Spleen (tissue), 11 donors: ENCODE data around the gene PHACTR2. TPM values are rescaled to one million over a fixed set of nuclear protein-coding genes. Genes with fewer than 3 reads are reported as not detected.
A peak's percentile ranks its signal among the peaks of the same experiment; 100 is the strongest.

ENCODE experiments used
- DNase-seq: peaks from one replicate; pipeline ENCODE4 v3.0.0-alpha.2; 2020
- H3K27ac ChIP-seq, 8 donors: fragments of 200-600 bp; sonication (generic) in 7 of 8; 1 replicate in 4 of 8; 2 replicates in 4 of 8; pipeline versions ENCODE4 v1.5.0 to v1.8.0; 2016 to 2021; ENCODE audit warnings: inconsistent platforms in 4 of 8, mild to moderate bottlenecking in 4 of 8, moderate library complexity in 1 of 8
- H3K27me3 ChIP-seq, 7 donors: fragments of 200-600 bp; sonication (generic) in 6 of 7; replicated peaks in 1 of 7; 1 replicate in 4 of 7; 2 replicates in 3 of 7; pipeline versions ENCODE4 v1.5.0 to v1.8.0; 2016 to 2021; ENCODE audit warnings: inconsistent platforms in 3 of 7, mild to moderate bottlenecking in 1 of 7
- H3K36me3 ChIP-seq, 6 donors: fragments of 200-600 bp; sonication (generic) in 5 of 6; 1 replicate in 4 of 6; 2 replicates in 2 of 6; pipeline versions ENCODE4 v1.5.0 to v1.8.0; 2016 to 2021; ENCODE audit warnings: inconsistent platforms in 2 of 6
- H3K4me1 ChIP-seq, 6 donors: fragments of 200-600 bp; sonication (generic) in 5 of 6; 1 replicate in 3 of 6; 2 replicates in 3 of 6; pipeline versions ENCODE4 v1.5.0 to v1.8.0; 2016 to 2021; ENCODE audit warnings: inconsistent platforms in 3 of 6
- H3K4me3 ChIP-seq, 8 donors: fragments of 200-600 bp; sonication (generic) in 7 of 8; 1 replicate in 4 of 8; 2 replicates in 4 of 8; pipeline versions ENCODE4 v1.5.0 to v1.8.0; 2016 to 2021; ENCODE audit warnings: inconsistent platforms in 4 of 8, mild to moderate bottlenecking in 4 of 8, moderate library complexity in 2 of 8
- H3K9me3 ChIP-seq, 8 donors: fragments of 200-600 bp; sonication (generic) in 7 of 8; 1 replicate in 4 of 8; 2 replicates in 4 of 8; pipeline versions ENCODE4 v1.5.0 to v1.8.0; 2016 to 2021; ENCODE audit warnings: inconsistent platforms in 4 of 8
- CTCF ChIP-seq, 11 experiments: fragments of 200-600 bp in 7 of 11; fragments of 450-650 bp in 4 of 11; sonication (generic) in 4 of 11; IDR thresholded peaks in 8 of 11; conservative IDR thresholded peaks in 3 of 11; 1 replicate in 7 of 11; 2 replicates in 4 of 11; pipeline versions ENCODE4 v1.4.0 to v1.8.0; 2016 to 2021; ENCODE audit warnings: antibody characterized with exemption in 11 of 11, inconsistent platforms in 4 of 11, mild to moderate bottlenecking in 1 of 11
- POLR2A ChIP-seq, 3 donors: fragments of 450-650 bp; IDR thresholded peaks; one replicate each; pipeline ENCODE4 v1.5.1; 2017; ENCODE audit warnings: antibody characterized with exemption in 3 of 3, mild to moderate bottlenecking in 1 of 3
- POLR2AphosphoS5 ChIP-seq, 3 donors: sonication (generic); formaldehyde crosslinking; IDR thresholded peaks; one replicate each; pipeline ENCODE4 v1.5.1; 2017; ENCODE audit warnings: antibody characterized with exemption in 3 of 3
- WGBS, 5 donors: extraction: QIAGEN DNeasy Blood & Tissue Kit in 3 of 5; methylation state at CpG; one replicate each; pipeline versions ENCODE4 v1.1.5 to v1.1.7; 2013 to 2018; 5-methylcytosine and 5-hydroxymethylcytosine counted together
- intact Hi-C: fragments of 100-400 bp; cut with DNase I; formaldehyde crosslinking; loops from one replicate; pipeline ENCODE4 v1.15.0; 2023; ENCODE audit warnings: low total_unique reads
- polyA plus RNA-seq, 3 donors: library from polyadenylated mRNA; stranded (reverse); fragments of 200-250 nt; gene quantifications; one replicate each; pipeline ENCODE4 v1.2.1, GENCODE V29; 2013
- total RNA-seq, 7 donors: library from RNA; depleted of rRNA in 3 of 7; stranded (reverse); fragments of >200 nt in 3 of 7; fragmentation: NEBNext Ultra II Directional in 4 of 7; extraction: Animal tissue kit (Norgen Biotek cat#: 25700) in 4 of 7; gene quantifications; one replicate each; pipeline versions ENCODE4 v1.1.0 to v1.2.1, GENCODE V29; 2016 to 2021
- donor health status: healthy with polysubstance abuse.
- donor health status: DM: no; HTN: no; CAD: no; lungs with moderate emphysema.
- donor health status: DM: no; HTN: no; CAD: no.
- donor health status: Bipolar disorder and iron deficiency.
- donor health status: healthy.
- donor health status: DM: no; HTN: no; CAD: no.
- donor health status: DM: yes; HTN: yes; CAD: no.

Gene PHACTR2
- total and polyA plus RNA-seq, 10 donors, result 3.5 to 116 (median 76.1) TPM

- Histone ChIP-seq H3K4me3 (no peak overlapping the region), H3K36me3 (no peaks in the 10 kb centered on the region), H3K4me1 (peaks cover 0 to 37% (median 11%) of the 10 kb centered on the region in 6 donors), H3K27me3 (no peaks in the 10 kb centered on the region), H3K9me3 (peaks cover 0 to 6% (median 0%) of the 10 kb centered on the region in 8 donors), H3K27ac (no peak overlapping the region)
- WGBS, 5 donors, result 92 to 99% (median 96%) methylated on average over 3 of the region's 3 CpGs
- intact Hi-C loops, result no loop called here
- DNase-seq, result no peak
- TF ChIP-seq CTCF (IDR thresholded peaks at IDR 0.05 in 8 of 11, conservative IDR thresholded peaks at IDR 0.05 in 3 of 11), result no peak
- no peak for TF ChIP-seq POLR2AphosphoS5 (IDR thresholded peaks at IDR 0.05)
- no peak for TF ChIP-seq POLR2A (IDR thresholded peaks at IDR 0.05)
These were observed 27.8 kb downstream of the PHACTR2 start for GRCh38 chr6:143705569-143705968.

- Histone ChIP-seq H3K4me3 (peak overlapping the region in 3 of 8 donors; percentile 16 to 35 (median 26)), H3K9me3 (peaks cover 0 to 6% (median 0%) of the 10 kb centered on the region in 8 donors), H3K4me1 (peaks cover 0 to 26% (median 11%) of the 10 kb centered on the region in 6 donors), H3K36me3 (peaks cover 0 to 5% (median 0%) of the 10 kb centered on the region in 6 donors), H3K27me3 (no peaks in the 10 kb centered on the region), H3K27ac (peak overlapping the region in 4 of 8 donors; percentile 3 to 58 (median 48))
- WGBS, 5 donors, result 70 to 84% (median 75%) methylated on average over 3 of the region's 3 CpGs
- DNase-seq, result no peak
- intact Hi-C loops, result no loop called here
- TF ChIP-seq CTCF (IDR thresholded peaks at IDR 0.05 in 8 of 11, conservative IDR thresholded peaks at IDR 0.05 in 3 of 11), result no peak
- TF ChIP-seq POLR2AphosphoS5 (IDR thresholded peaks at IDR 0.05), result no peak
- TF ChIP-seq POLR2A (IDR thresholded peaks at IDR 0.05), result no peak
These were observed 29.9 kb downstream of the PHACTR2 start for GRCh38 chr6:143707697-143708096.

- TF ChIP-seq CTCF (IDR thresholded peaks at IDR 0.05 in 8 of 11, conservative IDR thresholded peaks at IDR 0.05 in 3 of 11) (no peak), POLR2A (IDR thresholded peaks at IDR 0.05) (no peak), POLR2AphosphoS5 (IDR thresholded peaks at IDR 0.05) (no peak)
- no peaks in the 10 kb centered on the region for H3K27me3 ChIP-seq
- peaks cover 0 to 6% (median 0%) of the 10 kb centered on the region in 8 donors for H3K9me3 ChIP-seq
- peaks cover 0 to 26% (median 11%) of the 10 kb centered on the region in 6 donors for H3K4me1 ChIP-seq
- intact Hi-C loops, result no loop called here
- H3K27ac ChIP-seq, result peak overlapping the region in 4 of 8 donors; percentile 29 to 58 (median 49)
- 84 to 100% (median 89%) methylated on average over 1 of the region's 1 CpG for WGBS, 5 donors
- peaks cover 0 to 11% (median 0%) of the 10 kb centered on the region in 6 donors for H3K36me3 ChIP-seq
- H3K4me3 ChIP-seq, result peak overlapping the region in 2 of 8 donors; percentile 26 to 35
- DNase-seq, result no peak
These were observed 31.1 kb downstream of the PHACTR2 start for GRCh38 chr6:143708889-143709288.

- Histone ChIP-seq H3K9me3 (peaks cover 0 to 6% (median 0%) of the 10 kb centered on the region in 8 donors), H3K4me1 (peaks cover 0 to 26% (median 11%) of the 10 kb centered on the region in 6 donors), H3K27me3 (no peaks in the 10 kb centered on the region), H3K4me3 (no peak overlapping the region), H3K27ac (no peak overlapping the region), H3K36me3 (peaks cover 0 to 38% (median 0%) of the 10 kb centered on the region in 6 donors)
- intact Hi-C loops, result no loop called here
- DNase-seq, result no peak
- WGBS, 5 donors, result 95 to 99% (median 98%) methylated on average over 3 of the region's 3 CpGs
- no peak for TF ChIP-seq POLR2AphosphoS5 (IDR thresholded peaks at IDR 0.05)
- TF ChIP-seq POLR2A (IDR thresholded peaks at IDR 0.05), result no peak
- no peak for TF ChIP-seq CTCF (IDR thresholded peaks at IDR 0.05 in 8 of 11, conservative IDR thresholded peaks at IDR 0.05 in 3 of 11)
These were observed 33.9 kb downstream of the PHACTR2 start for GRCh38 chr6:143711714-143712113.
